Mesothelial cell of epicardium (in vitro differentiated cells): ENCODE results near the gene TBC1D22A. TPM values are rescaled to one million over a fixed set of nuclear protein-coding genes. Genes with fewer than 3 reads are reported as not detected.
A peak's percentile ranks its signal among the peaks of the same experiment; 100 is the strongest.

Experiments used
- DNase-seq, 2 experiments: peaks; one replicate each; pipeline ENCODE4 v3.0.0; 2021; ENCODE audit warnings: low spot score in 2 of 2; ENCODE audit not compliant: unreplicated experiment in 2 of 2
- H3K27ac Mint-ChIP-seq: 2 replicates; pipeline ENCODE4 v1.8.0; 2021; ENCODE audit warnings: mixed read lengths
- H3K27me3 Mint-ChIP-seq: 2 replicates; pipeline ENCODE4 v1.8.0; 2021; ENCODE audit warnings: low read depth, mixed read lengths
- H3K36me3 Mint-ChIP-seq: 2 replicates; pipeline ENCODE4 v1.8.0; 2021; ENCODE audit warnings: mixed read lengths
- H3K4me1 Mint-ChIP-seq: 2 replicates; pipeline ENCODE4 v1.8.0; 2021; ENCODE audit warnings: mixed read lengths
- H3K4me3 Mint-ChIP-seq: 2 replicates; pipeline ENCODE4 v1.8.0; 2021; ENCODE audit warnings: mild to moderate bottlenecking, moderate library complexity, mixed read lengths
- H3K9me3 Mint-ChIP-seq: 2 replicates; pipeline ENCODE4 v1.8.0; 2021; ENCODE audit warnings: mixed read lengths
- CTCF ChIP-seq: fragments of 200-600 bp; sonication (generic); IDR thresholded peaks from one replicate; pipeline ENCODE4 v1.5.0; 2021; ENCODE audit warnings: antibody characterized with exemption; ENCODE audit not compliant: unreplicated experiment
- total RNA-seq: library from RNA; stranded (reverse); gene quantifications from 3 replicates; pipeline ENCODE4 v1.2.1, GENCODE V29; 2021

Gene TBC1D22A
- total RNA-seq, 1 donor from 2014 or later: 26.6 TPM

- no peaks in the 10 kb centered on the region for H3K4me1 Mint-ChIP-seq
- H3K27ac Mint-ChIP-seq: no peak overlapping the region
- H3K36me3 Mint-ChIP-seq: peaks cover 13% of the 10 kb centered on the region
- peak in 1 of 2 experiments; percentile 29 for DNase-seq
- no peak for TF ChIP-seq CTCF
- H3K9me3 Mint-ChIP-seq: peaks cover 32% of the 10 kb centered on the region
- no peaks in the 10 kb centered on the region for H3K27me3 Mint-ChIP-seq
- no peak overlapping the region for H3K4me3 Mint-ChIP-seq
Measured at GRCh38 chr22:47201186-47201995, 438.9 kb downstream of the TBC1D22A start.

DNA sequence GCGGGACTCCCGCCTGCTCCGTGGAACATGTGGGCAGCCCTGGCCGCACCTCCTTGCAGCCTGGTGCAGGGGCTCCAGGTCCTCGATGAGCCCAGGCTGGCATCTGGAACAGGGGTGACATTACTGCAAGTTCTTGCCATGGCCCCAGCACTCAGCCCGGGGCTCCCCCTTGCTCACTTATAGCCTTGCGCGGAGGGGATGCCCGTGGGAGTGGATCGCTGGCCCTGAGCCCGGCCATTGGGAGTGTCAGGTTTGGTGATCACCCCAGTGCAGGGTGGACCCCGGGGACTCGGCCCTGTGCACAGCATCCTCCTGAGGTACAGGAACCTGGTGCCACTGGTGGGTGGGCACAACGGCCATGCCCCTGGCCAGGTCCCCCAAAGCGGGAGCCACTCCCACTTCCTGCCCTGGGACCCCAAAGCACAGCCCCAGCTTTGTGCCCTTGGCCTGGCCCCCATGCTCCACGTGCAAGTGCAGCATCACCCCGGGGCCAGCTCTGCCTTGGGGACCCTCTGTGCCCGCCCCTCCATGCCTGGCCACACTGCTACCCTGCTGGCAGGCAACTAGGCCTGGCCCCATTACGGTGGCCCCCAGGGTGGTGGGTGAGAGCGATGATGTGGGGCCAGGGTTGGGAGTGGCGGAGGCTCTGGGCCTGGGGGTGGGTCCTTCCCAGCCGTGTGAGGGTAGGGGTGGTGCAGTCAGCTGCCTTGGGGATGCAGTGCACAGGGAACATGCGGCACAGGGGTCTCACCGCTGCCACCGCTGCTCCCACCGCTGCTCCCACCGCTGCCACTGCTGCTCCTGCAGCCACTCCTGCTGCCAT, 439.8 kb downstream of the TBC1D22A start:
- no peaks in the 10 kb centered on the region for H3K27me3 Mint-ChIP-seq
- no peak overlapping the region for H3K4me3 Mint-ChIP-seq
- H3K9me3 Mint-ChIP-seq: peaks cover 28% of the 10 kb centered on the region
- no peak for TF ChIP-seq CTCF
- no peak overlapping the region for H3K27ac Mint-ChIP-seq
- no peaks in the 10 kb centered on the region for H3K4me1 Mint-ChIP-seq
- DNase-seq: no peak
- H3K36me3 Mint-ChIP-seq: peaks cover 9% of the 10 kb centered on the region

DNA sequence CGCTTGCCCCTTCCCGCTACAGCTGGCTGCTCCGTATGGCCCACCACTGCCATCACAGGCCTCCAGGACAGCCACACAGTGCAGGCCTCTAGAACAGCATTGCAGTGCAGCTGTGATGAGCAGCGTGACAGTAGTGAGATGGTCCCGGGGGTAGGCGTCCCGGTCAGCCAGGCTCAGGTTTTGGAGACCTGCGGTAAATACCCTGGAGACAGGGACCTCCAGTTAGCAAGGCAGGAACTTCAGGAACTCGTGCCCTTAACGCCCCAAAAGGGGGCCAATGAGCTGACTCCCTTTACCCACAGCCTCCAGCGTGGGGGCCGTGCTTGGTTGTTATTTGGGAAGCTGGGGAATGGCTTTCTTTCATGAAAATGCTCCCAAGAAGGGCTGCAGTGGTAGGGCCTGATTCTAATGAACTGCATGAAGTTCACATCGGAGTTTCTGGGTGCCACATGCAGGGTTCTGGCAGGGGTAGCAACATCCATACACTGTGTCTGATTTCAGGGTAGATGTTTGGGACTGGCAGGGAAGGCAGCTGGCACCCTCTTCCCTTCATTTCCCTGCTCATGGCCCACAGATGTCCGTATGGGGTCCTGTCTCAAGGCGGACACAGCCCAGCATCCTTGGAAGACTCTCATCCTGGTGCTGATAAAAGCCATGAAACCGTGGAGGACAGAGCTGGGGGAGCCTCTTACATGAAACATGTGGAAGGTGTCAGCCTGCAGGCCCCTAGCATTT, 440.5 kb downstream of the TBC1D22A start:
- DNase-seq: no peak
- Mint-ChIP-seq H3K36me3 (peaks cover 9% of the 10 kb centered on the region), H3K9me3 (peaks cover 28% of the 10 kb centered on the region), H3K27ac (no peak overlapping the region), H3K4me1 (no peaks in the 10 kb centered on the region), H3K4me3 (no peak overlapping the region), H3K27me3 (no peaks in the 10 kb centered on the region)
- TF ChIP-seq CTCF: no peak

GRCh38 chr22:47203554-47203991, 441.1 kb downstream of the TBC1D22A start:
- peak in 1 of 2 experiments; percentile 9 for DNase-seq
- H3K4me1 Mint-ChIP-seq: no peaks in the 10 kb centered on the region
- peaks cover 9% of the 10 kb centered on the region for H3K36me3 Mint-ChIP-seq
- H3K27ac Mint-ChIP-seq: no peak overlapping the region
- H3K4me3 Mint-ChIP-seq: no peak overlapping the region
- H3K9me3 Mint-ChIP-seq: peaks cover 23% of the 10 kb centered on the region
- H3K27me3 Mint-ChIP-seq: no peaks in the 10 kb centered on the region
- no peak for TF ChIP-seq CTCF
